NCI-H69 (cell line): ENCODE results near the gene ARHGEF1.

Experiments used
- DNase-seq: peaks from one replicate; lab custom pipeline; 2025; lab: John Stamatoyannopoulos, UW

The ARHGEF1 gene

GRCh38 chr19:41882568-41883462, at the start of gene ARHGEF1:
ARHGEF1 (plus strand) TSS chr19:41883184; CDS start chr19:41888083, 4,899 bp downstream.
- peak; percentile 82 for DNase-seq

DNA sequence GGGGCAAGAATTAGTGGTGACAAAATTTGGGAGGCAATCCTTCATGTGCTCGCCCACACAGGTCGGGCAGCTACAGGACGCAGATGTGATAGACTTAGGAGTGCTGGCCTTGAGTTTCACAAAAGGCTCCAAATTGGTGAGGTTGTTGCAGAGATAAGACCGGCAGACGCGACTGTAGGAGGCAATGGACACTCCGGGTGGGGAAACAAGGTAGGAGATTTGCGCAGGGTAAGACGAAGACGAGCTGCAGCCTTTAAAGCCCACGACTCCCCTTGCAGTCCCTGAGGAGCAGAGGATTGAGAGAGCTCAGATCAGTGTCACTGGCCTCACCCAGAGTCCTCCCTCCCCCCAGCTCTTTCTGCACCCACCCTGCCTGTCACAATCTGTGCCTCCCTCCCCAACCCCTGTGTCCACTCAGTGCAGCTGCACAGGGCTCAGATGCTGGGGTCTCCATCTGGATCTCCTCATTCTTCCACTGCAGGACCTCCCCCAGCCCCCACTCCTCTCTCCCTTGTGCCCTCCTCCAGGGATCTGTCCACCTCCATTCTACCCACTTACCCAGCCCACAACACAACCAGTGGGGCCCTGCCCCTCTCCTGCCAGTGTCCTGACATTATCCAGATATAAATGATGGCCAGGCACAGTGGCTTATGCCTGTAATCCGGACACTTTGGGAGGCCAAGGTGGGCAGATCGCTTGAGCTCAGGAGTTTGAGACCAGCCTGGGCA, 44.8 kb upstream of the ARHGEF1 start:
- DNase-seq = no peak

- no peak for DNase-seq
These were observed 43.8 kb upstream of the ARHGEF1 start for GRCh38 chr19:41839211-41839610.

GRCh38 chr19:41843371-41843770, 39.6 kb upstream of the ARHGEF1 start:
- no peak for DNase-seq

DNA sequence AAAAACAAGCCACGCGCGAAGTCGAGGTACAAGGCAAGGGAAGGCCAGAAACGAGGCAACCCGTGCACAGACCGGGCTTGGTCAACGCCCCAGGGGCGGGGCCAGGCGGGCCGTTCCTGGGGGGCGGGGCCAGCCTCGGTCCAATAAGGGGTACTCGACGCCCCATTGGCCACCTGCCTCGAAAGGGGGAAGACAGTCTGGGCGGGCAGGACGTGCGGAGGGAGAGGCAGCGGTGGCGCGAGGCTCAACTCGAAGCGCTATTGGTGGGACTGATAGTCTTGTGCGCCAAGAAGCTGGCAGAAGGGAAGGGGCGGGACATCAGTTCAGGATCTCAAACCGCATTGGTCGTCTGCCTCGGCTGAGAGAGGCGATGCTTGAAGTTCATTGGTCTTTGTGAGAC, 38.4 kb upstream of the ARHGEF1 start, which contains the start of gene LYPD4:
Gene LYPD4, minus strand, starts transcription at position 83 of the 400 bp plus-strand sequence. CDS start 5,398 bp downstream, outside the sequence.
- no peak for DNase-seq

DNA sequence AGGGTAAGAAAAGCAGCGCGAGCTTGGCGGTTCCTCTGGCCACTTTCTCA, 38.2 kb upstream of the ARHGEF1 start, which contains the start of gene DMRTC2:
Gene DMRTC2, plus strand, starts transcription at position 42 of the 50 bp plus-strand sequence. CDS start 2,387 bp downstream, outside the sequence.
- DNase-seq = no peak

DNA sequence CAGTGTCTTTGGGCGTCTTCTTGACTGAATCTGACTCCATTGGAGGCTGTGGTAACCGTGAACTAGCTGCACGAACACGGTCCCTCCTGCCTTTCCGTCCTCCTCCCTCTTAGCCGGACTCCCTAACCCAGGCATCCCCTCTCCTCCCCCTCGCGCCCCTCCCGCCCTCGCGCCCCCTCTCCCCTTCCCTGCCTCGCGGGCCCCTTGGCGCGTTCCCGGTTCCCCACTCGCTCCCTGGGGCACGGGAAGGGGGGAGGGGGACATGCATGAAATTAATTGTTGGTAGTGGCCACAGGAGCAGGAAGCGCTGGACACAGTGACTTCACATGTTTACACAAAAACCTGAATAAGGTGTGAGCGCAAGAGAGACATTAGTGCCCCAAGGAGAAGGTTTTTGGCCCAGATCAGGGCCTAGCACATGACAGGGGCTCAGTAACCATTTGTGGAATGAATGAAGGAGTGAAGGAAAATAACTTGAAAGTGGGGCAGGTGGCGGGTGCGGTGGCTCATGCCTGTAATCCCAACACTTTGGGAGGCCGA, 37.9 kb upstream of the ARHGEF1 start:
- DNase-seq = no peak

GRCh38 chr19:41847351-41848105, 35.5 kb upstream of the ARHGEF1 start:
- DNase-seq = no peak

- DNase-seq = no peak
These were observed 34.3 kb upstream of the ARHGEF1 start for GRCh38 chr19:41848666-41849065.

DNA sequence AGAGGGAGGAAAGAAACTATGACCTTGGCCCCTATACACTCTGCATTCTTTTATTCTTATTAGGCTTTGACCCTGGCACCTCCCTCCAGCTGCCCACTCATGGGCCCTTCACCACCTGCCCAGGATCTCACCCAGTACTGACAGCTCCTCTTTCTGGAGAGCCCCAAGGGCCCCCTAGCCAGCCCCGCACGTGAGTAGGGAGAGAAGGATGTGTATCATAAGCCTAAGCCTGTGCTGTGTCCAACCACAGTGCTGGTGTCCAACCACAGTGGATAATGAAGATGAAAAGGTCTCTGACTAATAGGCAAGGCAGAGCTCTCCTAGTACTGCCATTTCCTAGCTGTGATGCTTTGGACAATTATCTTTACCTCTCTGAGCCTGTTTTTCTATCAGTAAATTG, 33.9 kb upstream of the ARHGEF1 start:
- no peak for DNase-seq

GRCh38 chr19:41850381-41850780, 32.6 kb upstream of the ARHGEF1 start:
- no peak for DNase-seq

DNA sequence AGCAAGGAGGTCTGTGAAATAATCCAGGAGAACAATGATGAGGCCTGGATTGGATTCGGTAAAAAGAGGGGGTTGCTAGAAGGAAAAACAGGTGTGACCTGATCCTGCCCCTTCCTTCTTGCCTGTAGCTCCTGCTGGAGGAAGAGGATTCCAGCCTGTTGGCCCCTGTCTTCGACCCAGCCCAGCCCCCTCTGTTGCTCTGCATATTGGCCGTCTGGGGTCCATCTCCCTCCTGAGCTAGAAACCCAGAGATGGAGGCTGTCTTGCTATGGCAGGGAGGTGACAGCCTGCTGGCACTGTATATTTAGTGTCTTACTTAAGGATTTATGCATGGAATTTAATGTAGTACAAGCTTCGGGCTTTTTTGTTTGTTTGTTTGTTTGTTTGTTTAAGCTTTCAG, 31.5 kb upstream of the ARHGEF1 start:
- no peak for DNase-seq

DNA sequence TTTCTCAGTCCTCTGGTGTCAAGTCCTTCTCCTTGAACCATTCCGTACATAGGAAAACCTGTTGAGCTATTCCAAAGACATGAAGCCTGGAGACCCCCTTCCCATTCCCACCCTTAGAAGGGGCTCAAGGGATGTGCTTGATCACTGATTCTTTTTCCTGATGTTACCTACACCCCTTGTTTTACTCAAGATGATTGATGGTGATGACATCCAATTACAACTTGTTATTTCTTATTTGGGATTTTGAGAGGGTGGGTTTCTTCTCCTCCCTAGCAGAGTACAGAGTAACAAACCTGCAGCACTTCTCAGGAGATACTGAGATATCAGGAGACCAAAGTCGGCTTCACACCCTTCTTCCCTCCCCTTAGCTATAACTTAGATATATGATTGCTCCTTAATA, 29.6 kb upstream of the ARHGEF1 start:
- no peak for DNase-seq

- no peak for DNase-seq
These were observed 29.2 kb upstream of the ARHGEF1 start for GRCh38 chr19:41853768-41854167.

DNA sequence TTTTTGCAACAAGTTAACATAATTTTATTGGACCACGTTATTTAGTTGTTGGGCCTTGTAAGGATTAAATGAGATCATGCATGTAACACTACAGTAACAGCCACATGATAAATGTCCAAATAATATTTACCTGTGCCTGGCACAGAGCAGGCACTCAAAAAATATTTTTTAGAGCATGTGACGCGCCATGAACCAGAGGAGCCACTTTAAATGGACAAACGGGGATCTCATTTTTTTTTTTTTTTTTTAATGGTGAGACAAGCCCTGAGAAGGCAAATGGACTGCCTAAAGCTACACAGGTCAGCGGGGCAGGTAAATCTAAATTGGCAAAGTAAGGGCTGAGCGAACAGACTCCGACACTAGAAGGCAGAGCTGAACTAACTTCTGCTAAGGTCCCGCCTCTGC, 23.8 kb upstream of the ARHGEF1 start:
- DNase-seq = no peak

DNA sequence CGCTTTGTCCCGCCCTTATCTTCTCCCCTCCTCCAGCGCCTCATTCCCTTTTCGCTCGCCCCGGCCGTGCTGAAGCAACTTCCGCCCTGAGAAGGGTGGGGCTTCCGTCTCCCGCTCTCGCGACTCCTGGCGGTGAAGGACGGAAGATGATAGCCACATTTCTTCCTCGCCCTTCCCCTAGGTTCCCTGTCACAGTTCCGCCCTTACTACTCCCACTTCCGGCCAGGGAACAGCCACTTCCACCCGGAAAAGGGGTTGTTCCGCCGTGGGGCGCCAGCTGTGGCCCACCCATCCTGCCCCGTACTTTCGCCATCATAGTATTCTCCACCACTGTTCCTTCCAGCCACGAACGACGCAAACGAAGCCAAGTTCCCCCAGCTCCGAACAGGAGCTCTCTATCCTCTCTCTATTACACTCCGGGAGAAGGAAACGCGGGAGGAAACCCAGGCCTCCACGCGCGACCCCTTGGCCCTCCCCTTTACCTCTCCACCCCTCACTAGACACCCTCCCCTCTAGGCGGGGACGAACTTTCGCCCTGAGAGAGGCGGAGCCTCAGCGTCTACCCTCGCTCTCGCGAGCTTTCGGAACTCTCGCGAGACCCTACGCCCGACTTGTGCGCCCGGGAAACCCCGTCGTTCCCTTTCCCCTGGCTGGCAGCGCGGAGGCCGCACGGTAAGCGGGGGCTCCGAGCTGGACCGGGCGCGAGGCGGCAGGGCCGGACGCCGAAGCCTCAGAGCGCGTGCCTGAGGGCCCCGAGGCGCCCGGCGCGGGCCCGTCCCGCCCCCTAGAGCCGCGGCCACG, 23.2 kb upstream of the ARHGEF1 start, which contains the start of gene RPS19:
Gene RPS19, plus strand, starts transcription at position 638 of the 801 bp plus-strand sequence. CDS start 520 bp downstream, outside the sequence.
- DNase-seq = peak; percentile 99

DNA sequence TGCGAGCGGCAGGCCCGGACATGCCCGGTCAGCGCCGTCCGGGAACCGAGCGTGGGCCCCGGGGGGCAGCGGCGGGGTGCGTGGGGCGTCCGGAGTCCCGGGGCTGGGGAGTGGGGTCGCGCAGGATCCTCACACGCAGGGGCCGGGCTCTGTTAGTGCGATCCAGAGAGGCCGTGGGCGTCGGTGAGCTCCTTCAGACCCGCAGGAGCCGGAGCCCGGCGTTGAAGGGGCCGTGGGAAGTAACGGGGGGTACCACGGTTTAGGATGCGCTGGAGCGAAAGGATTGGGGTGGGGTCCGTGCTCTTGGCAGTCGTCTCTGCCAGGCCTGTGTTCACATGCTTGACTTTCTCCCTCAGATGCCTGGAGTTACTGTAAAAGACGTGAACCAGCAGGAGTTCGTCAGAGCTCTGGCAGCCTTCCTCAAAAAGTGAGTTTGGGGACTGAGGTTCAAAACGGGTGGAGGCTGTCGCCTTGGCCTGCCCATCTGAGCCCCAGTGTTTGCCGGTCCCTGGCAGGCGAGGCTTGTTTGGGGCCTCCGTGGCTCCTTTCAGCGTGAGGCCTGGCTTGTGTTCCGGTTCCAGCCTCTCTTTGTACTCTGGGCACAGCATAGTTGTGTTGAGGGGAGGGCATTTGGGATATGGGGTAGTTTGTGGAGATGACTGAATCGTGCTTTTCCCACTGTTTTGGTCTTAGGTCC, 22.4 kb upstream of the ARHGEF1 start:
- DNase-seq = no peak

- no peak for DNase-seq
These were observed 21.7 kb upstream of the ARHGEF1 start for GRCh38 chr19:41861116-41861768.

DNA sequence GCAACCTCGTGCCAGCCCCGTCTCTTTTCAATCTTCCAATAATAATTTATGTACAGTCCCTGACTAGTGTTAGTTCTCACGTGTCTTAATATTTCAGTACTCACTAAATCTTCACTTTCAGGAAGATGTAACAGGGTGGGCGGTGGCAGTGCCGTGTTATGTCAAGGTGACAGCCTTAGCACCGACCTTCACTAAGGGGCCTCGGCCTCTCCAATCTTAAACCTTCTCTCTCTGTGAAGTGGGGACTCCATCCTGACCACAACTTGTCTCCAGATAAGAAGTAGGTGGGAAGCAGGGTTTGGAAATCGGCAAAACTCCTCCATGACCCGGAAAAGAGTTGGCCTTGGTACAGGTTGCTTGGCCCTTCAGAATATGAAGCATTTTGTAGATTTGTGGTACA, 21.1 kb upstream of the ARHGEF1 start:
- DNase-seq = no peak

GRCh38 chr19:41862445-41862986, 20.5 kb upstream of the ARHGEF1 start:
- DNase-seq = no peak
